ENCODE data around the gene OR51L1.
"Not testable (repeated sequence)": the region's sequence is repeated elsewhere in the genome, so short reads cannot be mapped to it uniquely, and the experiment has no call there.

Gene OR51L1

DNA sequence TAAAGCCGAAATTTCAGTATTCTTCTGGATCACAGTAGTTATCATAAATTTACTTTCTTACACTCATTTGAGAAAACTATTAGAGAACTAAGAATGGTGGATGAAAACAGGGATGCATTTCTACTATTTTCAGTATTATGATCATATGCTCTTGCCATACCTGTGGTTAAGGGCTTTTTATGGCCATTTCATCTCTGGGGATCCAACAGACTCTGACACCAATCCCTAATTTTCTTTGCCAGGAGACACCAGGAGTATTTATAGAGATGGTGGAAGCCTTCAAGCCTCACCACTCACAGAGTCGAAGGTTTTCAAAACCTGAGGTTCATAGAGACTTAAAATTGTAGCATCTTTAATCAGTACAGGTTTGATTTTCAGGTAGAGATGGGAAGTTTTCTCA, at the start of gene OR51L1:
OR51L1 (plus strand) TSS at position 301 of the 400 bp plus-strand sequence. CDS start 4,132 bp downstream, outside the sequence.
- no peak for DNase-seq (ENCODE audit: low read depth in 3 of 3)

GRCh38 chr11:4947505-4947904, 47.1 kb upstream of the OR51L1 start, which contains the start of gene OR51A4:
OR51A4 (minus strand) TSS chr11:4947605; CDS start chr11:4947100, 505 bp downstream.
- DNase-seq (ENCODE audit: low read depth in 3 of 3), result no peak

GRCh38 chr11:4955613-4956012, 39.0 kb upstream of the OR51L1 start, which contains the start of gene OR51A2:
OR51A2 (minus strand) TSS chr11:4955713; CDS start chr11:4955713, 0 bp downstream.
- DNase-seq (ENCODE audit: low read depth in 3 of 3), result not testable (repeated sequence)

- DNase-seq (ENCODE audit: low read depth in 3 of 3), result no peak
These were observed 37.3 kb upstream of the OR51L1 start for GRCh38 chr11:4957396-4957795.

- DNase-seq (ENCODE audit: low read depth in 3 of 3), result no peak
These were observed 33.8 kb upstream of the OR51L1 start for GRCh38 chr11:4960877-4961276.

GRCh38 chr11:4962816-4963215, 31.8 kb upstream of the OR51L1 start:
- no peak for DNase-seq (ENCODE audit: low read depth in 3 of 3)

DNA sequence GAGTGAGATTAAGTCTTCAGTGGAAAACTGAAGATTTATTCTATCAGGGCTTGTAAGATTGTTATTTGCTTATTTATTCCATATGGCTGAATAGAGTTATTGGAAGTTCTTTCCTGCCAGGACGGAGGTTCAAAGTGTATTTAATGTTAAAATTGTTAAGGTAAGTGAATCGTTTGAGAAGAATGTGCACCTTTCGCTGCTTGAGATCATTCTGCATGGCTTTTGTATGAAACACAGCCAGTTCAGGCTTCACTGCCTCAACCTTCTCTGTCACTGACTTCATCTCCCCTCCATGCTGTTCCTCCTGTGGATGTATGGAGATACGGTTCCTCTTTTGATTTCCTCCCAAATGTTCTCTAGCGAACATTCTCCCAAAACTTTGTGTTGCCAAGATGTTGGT, 19.2 kb upstream of the OR51L1 start:
- no peak for DNase-seq (ENCODE audit: low read depth in 3 of 3)

- no peak for DNase-seq (ENCODE audit: low read depth in 3 of 3)
These were observed 15.6 kb upstream of the OR51L1 start for GRCh38 chr11:4979036-4979435.

DNA sequence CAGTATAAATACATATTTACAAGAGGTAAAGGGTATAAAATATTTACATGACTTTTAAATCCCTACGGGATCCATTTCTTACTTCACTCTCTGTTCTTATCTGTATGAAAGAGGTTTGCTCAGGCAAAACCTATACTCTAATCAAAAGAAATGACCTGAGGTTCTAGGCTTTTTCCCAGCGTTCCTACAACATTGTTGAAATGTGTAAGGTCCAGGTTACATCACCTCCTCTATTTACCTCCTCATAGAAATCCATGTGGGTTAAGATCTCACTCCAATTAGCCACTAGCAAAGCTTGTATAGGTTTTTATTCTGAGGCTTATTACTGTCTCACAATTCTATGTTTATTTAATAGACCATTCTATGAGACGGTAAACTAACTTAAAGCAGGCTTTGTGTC, 12.0 kb upstream of the OR51L1 start:
- no peak for DNase-seq (ENCODE audit: low read depth in 3 of 3)

DNA sequence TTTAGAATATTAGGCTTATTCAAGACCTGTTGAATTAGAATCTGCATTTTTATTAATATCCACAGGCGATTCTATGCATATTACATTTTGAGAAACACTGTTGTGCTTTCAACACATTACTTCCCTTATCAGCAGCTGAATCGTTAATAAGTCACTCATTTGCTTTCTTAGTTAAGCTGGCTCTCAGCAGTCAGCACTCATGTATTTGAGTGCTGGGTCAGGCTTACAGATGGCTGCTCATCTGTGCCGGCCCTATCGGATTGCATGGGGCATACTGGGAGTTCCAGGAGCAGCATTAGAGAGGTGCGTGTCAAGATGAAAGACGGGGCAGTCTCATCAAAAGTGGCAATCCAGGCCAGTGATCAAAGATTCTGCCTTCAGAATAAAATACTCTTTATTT, 10.8 kb upstream of the OR51L1 start:
- DNase-seq (ENCODE audit: low read depth in 3 of 3), result no peak

- no peak for DNase-seq (ENCODE audit: low read depth in 3 of 3)
These were observed 3.6 kb upstream of the OR51L1 start for GRCh38 chr11:4991060-4991459.

GRCh38 chr11:5004424-5005274, 10.0 kb downstream of the OR51L1 start:
- peak in 1 of 3 donors; percentile 1 for DNase-seq (ENCODE audit: low read depth in 3 of 3)

DNA sequence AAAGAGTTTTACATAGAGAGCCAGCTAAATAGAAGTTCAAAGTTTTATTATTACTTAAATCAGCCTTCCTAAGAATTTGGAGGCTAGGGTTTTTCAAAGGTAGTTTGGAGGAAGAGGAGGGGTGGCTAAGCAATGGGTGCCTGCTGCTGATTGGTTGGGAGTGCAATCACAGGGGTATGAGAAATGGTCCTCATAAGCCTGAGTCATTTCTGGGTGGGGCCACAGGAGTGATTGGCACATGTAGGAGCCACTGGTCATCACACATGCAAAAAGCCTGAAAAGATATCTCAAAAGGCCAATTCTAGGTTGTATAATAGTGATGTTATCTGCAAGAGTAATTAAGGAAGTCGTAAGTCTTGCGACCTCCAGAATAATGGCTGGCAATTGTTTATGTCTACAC, 12.9 kb downstream of the OR51L1 start:
- no peak for DNase-seq (ENCODE audit: low read depth in 3 of 3)

GRCh38 chr11:5011254-5011653, 16.6 kb downstream of the OR51L1 start:
- no peak for DNase-seq (ENCODE audit: low read depth in 3 of 3)

- no peak for DNase-seq (ENCODE audit: low read depth in 3 of 3)
These were observed 18.4 kb downstream of the OR51L1 start for GRCh38 chr11:5013012-5013411.

DNA sequence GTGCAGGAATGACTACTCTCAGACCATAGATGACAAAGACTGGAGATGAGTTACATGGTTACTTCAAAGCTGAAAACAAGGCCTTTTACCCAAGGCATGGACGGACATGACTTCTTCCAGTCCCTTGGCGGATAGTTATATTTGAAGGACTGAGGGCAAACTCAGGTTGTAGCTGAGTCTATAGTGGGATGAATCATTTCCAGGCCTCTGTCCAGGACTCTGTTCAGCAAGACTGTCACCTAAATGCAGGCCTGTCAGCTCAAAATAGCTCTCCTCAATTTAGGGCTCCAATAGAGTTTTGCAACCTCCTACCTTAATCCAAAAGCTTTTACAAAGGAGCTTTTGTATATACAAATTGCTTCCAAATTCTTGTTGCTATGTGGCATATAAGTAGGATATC, 27.3 kb downstream of the OR51L1 start:
- DNase-seq (ENCODE audit: low read depth in 3 of 3), result no peak

GRCh38 chr11:5036669-5037068, 42.0 kb downstream of the OR51L1 start:
- no peak for DNase-seq (ENCODE audit: low read depth in 3 of 3)

GRCh38 chr11:5037926-5038325, 43.3 kb downstream of the OR51L1 start:
- no peak for DNase-seq (ENCODE audit: low read depth in 3 of 3)

GRCh38 chr11:5038341-5038740, 43.7 kb downstream of the OR51L1 start:
- no peak for DNase-seq (ENCODE audit: low read depth in 3 of 3)

GRCh38 chr11:5040876-5041275, 46.2 kb downstream of the OR51L1 start:
- DNase-seq (ENCODE audit: low read depth in 3 of 3), result no peak

- no peak for DNase-seq (ENCODE audit: low read depth in 3 of 3)
These were observed 47.4 kb downstream of the OR51L1 start for GRCh38 chr11:5042091-5042490.

DNA sequence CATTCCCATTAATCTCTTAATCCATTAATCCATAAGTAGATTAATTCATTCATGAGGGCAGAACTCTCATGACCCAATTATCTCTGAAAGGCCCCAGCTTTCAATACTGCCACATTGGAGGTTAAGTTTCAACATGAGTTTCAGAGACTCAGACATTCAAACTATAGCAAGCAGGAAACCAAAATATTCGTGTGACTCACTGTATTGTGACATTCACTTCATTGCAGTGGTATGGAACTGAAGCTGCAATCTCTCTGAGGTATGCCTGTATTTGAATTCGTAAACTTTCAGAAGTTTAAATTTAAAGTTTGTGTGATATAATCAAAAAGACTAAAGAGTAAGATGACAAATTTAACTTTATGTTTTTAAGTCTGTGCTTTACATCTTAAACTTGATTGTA, 48.7 kb downstream of the OR51L1 start:
- no peak for DNase-seq (ENCODE audit: low read depth in 3 of 3)

GRCh38 chr11:5046226-5046625, 51.6 kb downstream of the OR51L1 start, which contains the start of gene OR52J3:
OR52J3 (plus strand) TSS chr11:5046526; CDS start chr11:5046526, 0 bp downstream.
- DNase-seq (ENCODE audit: low read depth in 3 of 3), result no peak

Data from stimulated activated CD4-positive, alpha-beta T cell treated with anti-CD3 and anti-CD28 coated beads, TNF-alpha, amount 100 ng/mL, for 48 hours (primary cell).